COLO829 (cell line): ENCODE data around the gene ST6GALNAC2.
"Not testable (repeated sequence)": the region's sequence is repeated elsewhere in the genome, so short reads cannot be mapped to it uniquely, and the experiment has no call there.

Experiments used
- DNase-seq: peaks from one replicate; pipeline ENCODE4 v3.0.0; 2012; ENCODE audit warnings: low spot score

Gene ST6GALNAC2

DNA sequence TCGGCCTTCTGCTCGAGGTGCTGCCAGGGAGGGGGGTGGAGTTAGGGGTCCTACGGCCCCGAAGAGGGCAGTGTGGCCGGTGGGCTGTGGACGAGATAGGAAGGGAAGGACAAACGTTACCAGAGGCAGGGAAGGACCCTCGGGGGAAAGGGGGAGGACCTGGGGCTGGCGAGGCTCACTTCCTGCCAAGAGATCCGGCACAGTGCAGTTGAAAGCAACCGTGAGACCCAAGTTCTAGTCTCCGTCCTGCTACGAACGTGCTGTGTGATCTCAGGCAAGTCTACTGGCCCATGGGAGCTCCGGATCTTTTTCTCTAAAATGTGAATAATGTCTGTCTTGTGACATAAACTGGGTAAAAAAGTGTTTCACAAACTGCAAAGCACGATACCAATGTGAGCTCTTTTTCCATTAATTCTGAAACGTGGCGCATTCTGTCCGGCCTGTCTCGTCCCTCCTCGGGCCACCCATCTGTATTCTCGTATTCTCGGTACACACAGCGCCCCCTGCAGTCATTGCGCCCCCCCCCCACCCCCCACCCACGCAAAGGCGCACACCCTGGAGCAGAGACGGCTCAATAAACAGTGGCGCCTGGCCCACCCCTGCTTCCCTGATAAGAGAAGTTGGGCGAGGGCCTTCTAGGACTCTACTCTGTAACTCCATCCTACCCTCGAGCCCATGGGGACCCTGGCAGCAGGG lies 57.0 kb downstream of the ST6GALNAC2 start:
- DNase-seq, result peak; percentile 40

DNA sequence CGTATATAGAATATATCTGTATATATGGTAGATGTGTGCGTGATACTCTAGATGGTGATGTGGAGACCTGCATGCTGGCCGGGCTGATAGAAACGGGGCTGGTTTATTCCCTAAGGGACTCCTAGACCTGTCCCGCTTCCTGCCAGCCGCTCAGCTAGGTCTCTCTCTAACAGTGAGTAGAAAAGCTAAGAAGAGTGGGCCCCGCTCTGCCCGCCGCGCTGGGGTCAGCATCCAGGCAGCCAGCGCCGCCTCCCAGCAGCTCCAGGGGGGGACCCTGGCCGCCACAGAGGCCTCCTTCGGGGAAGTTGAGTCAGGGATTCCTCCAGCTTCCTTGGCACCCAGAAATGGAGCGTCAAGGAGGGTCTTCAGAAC lies 57.5 kb downstream of the ST6GALNAC2 start:
- DNase-seq, result no peak

GRCh38 chr17:76527430-76528111 lies 58.1 kb downstream of the ST6GALNAC2 start:
- no peak for DNase-seq

DNA sequence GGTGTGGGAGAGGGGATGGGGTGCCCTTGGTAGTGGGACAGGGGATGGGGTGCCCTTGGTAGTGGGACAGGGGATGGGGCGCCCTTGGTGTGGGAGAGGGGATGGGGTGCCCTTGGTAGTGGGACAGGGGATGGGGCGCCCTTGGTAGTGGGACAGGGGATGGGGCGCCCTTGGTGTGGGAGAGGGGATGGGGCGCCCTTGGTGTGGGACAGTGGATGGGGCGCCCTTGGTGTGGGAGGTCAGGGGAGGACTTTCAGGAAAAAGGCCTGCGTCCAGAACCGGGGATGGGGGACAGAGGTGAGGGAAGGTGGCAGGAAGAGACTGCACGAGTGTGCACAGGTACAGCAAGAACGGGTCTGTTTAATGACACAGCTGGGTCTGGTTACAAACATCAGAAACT lies 58.6 kb downstream of the ST6GALNAC2 start:
- DNase-seq, result not testable (repeated sequence)

DNA sequence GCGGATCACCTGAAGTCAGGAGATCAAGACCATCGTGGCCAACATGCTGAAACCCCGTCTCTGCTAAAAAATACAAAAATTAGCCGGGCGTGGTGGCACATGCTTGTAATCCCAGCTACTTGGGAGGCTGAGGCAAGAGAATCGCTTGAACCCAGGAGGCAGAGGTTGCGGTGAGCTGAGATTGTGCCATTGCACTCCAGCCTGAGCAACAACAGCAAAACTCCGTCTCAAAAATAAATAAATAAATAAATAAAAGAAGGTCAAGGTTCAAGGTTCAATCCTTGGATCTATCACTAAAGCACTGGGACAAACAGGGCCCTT lies 60.2 kb downstream of the ST6GALNAC2 start:
- DNase-seq, result not testable (repeated sequence)

DNA sequence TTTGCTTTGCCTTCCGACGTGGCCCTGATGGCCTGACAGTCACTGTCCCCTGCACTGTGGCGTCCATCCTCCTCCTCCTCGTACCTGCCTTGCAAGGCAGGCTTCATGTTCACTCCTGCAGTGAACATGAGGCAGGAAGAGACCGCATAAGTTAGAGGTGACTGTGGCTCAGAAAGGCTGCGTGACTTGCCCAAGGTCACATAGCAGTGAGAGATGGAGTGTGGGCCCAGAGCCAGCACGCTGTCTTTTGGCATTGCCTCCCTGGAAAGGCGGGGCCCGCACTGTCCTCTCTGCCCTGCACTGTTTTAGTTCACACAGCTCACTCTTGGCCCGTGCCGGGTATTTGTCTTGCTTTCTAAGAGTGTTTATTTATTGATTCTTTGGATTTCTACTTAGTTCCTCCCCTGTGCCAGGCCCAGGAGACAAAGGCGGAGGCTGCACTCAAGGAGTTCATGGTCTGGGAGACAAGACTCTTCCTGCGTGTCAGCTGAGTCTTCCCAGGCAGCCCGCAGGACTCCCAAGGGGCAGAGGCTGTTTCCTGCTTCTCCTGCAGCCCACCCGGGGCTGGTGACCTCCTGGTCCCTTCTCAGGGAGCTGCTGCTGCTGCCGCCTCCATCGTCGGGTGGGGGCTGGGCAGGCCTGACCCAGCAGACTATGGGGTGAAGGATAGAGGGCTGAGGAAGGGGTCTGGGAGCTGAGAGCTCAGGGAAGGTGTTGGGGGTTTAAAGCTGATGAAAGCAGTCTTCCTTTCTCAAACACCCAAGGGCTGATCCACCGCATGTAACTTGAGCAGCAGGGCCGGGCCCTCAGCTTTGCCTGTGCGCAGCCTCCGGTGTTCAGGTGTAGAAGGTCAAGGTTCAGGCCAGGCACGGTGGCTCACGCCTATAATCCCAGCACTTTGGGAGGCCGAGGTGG lies 60.8 kb downstream of the ST6GALNAC2 start:
- no peak for DNase-seq

DNA sequence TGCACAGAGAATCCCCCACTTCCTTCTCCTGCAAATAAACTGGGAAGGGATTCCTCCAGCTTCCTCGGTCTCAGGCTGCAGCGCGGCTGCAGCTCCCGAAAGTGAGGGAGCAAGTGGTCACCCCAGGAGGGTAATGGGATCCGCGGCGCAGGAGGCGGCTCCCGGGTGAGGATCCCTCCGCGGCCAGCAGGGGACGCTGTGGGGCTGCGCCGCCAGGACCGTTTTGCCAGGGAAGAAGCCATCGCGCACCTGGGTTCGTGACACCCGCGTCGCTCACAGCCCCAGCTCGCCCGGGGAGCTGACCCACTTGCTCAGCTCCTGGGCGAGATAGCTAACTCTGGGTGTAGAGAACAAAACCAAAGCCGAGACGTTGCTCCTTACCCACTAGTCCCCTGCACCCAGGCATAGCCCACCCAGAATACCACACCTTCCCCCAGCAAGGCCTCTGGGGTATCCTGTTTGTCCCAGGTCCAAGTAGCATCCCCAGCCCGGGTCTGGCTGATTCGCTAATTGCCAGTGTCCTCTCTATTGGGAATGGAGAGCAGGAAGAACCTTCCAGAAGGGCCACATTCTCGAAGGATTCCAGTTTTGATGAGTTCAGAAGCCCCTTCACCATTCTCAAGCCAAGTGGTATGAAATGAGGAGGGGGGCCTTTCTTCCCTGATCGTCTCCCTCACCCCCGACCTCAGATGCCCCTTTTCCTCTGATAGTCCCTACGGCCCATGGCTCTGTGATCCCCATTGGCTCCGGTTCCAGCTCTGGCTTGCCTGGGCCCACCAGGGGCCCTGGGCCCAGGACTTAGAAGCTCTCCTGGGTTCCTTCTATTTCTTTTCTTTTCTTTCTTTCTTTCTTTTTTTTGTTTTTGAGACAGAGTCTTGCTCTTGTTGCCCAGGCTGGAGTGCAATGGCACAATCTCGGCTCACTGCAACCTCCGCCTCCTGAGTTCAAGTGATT lies 62.3 kb downstream of the ST6GALNAC2 start:
- peak; percentile 70 for DNase-seq

DNA sequence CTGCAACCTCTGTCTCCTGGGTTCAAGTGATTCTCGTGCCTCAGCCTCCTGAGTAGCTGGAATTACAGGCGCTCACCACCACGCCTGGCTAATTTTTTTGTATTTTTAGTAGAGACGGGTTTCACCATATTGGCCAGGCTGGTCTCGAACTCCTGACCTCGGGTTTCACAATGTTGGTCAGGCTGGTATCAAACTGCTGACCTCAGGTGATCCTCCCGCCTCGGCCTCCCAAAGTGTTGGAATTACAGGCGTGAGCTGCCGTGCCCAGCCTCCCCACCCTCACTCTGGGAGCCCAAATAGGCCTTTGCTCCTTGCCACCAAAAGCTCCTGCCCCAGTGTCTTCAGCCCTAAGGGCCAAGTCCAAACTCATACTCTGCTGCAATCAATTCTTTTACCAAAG lies 64.0 kb downstream of the ST6GALNAC2 start:
- DNase-seq, result not testable (repeated sequence)

- no peak for DNase-seq
Observed at GRCh38 chr17:76521262-76521661, 64.4 kb downstream of the ST6GALNAC2 start.

- DNase-seq, result no peak
Observed at GRCh38 chr17:76519048-76519966, 66.4 kb downstream of the ST6GALNAC2 start.

DNA sequence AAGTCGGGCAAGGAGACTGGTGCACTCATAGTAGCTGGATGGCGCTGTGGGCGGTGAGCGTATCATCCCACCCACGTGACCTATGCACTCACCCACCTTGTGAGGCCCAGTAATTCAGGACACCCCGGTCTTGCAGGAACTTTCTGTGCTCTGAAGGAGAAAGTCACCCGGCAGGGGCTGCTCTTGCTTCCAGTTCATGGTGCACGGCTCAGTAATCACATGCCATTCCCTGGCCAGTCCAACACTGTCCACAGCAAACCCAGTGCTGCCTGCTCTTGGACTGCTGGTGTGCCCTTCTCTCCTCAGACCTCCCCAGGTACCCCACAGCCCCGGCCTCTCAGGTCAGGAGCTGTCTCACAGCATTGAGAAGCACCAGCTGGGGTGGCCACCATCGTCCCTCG lies 68.0 kb downstream of the ST6GALNAC2 start:
- DNase-seq, result no peak
